GM12873 (cell line): ENCODE measurements around the gene OSGEPL1.

Experiments used
- TF ChIP-seq, protein P1 (sequence below): IDR thresholded peaks from 2 replicates; pipeline ENCODE4 v1.5.1; 2012; ENCODE audit warnings: low read depth, mild to moderate bottlenecking, moderate library complexity, low read length, control low read depth; ENCODE audit not compliant: insufficient read depth; ENCODE audit errors: missing control alignments

OSGEPL1 gene

DNA sequence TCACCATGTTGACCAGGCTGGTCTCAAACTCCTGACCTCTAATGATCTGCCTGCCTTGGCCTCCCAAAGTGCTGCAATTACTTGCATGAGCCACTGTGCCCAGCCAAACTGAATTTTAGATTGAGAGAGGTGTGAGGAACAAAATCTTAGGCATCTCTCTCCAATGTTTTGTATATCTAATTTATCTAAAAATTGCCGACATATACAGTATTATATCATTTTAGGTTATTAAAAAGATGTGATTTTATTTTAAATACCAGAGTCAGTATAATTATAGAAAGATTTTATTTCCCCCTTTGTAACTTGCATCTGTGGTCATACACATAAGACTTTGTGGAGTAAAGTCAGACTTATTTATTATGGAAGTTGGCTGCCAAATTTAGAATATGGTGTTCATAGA, 31.7 kb upstream of the OSGEPL1 start:
- TF ChIP-seq, protein P1, sequence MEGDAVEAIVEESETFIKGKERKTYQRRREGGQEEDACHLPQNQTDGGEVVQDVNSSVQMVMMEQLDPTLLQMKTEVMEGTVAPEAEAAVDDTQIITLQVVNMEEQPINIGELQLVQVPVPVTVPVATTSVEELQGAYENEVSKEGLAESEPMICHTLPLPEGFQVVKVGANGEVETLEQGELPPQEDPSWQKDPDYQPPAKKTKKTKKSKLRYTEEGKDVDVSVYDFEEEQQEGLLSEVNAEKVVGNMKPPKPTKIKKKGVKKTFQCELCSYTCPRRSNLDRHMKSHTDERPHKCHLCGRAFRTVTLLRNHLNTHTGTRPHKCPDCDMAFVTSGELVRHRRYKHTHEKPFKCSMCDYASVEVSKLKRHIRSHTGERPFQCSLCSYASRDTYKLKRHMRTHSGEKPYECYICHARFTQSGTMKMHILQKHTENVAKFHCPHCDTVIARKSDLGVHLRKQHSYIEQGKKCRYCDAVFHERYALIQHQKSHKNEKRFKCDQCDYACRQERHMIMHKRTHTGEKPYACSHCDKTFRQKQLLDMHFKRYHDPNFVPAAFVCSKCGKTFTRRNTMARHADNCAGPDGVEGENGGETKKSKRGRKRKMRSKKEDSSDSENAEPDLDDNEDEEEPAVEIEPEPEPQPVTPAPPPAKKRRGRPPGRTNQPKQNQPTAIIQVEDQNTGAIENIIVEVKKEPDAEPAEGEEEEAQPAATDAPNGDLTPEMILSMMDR, result no peak

DNA sequence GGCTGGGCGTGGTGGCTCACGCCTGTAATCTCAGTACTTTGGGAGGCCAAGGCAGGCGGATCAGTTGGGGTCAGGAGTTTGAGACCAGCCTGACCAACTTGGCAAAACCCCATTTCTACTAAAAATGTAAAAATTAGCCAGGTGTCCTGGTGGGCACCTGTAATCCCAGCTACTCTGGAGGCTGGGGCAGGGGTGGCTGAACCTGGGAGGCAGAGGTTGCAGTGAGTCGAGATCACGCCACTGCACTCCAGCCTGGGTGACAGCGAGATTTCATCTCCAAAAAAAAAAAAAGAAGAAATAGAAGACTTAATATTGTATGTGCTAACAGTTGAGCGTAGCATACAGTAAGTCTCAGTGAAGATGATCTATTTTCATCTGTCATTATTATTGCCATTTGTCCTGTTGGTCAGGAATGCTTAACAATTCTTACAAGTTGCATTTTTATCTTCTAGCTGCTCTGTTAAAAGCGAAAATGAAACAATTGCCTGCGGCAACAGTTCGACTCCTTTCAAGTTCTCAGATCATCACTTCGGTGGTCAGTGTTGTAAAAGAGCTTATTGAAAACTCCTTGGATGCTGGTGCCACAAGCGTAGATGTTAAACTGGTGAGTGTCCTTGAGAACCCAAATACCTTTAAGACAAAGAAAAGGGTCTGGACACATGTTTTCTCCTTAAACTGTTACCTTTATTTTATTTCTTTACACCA, 28.9 kb upstream of the OSGEPL1 start:
- TF ChIP-seq, protein P1, result no peak

GRCh38 chr2:189783927-189784867, 21.6 kb upstream of the OSGEPL1 start, which contains the start of the genes ORMDL1 and PMS1:
TSS of gene ORMDL1 (minus strand) at chr2:189784339. CDS start at chr2:189782595, 1,744 bp downstream.
TSS of gene PMS1 (plus strand) at chr2:189784450. CDS start at chr2:189791810, 7,360 bp downstream.
- TF ChIP-seq, protein P1, result no peak

DNA sequence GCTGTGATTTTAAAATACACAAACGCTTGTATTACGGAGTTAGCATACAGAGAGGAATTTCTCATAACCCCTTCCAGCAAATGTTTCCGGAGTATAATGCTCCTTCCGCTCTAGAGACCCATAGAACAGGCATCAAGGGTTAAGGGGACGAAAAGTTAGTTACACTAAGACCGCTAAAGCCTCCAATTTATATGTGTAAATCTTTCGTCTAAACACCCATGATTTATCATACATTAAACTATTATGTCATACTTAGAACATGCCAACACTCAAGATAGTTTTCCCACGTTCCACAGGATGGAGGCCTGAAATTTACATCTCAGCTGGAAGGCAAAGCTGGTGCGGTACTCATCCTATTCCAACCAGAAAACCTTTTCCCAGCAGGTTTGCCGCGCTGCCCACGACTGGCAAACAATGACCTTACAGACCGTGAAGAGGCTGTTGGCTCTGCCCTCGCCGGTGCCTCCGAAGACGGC, 20.9 kb upstream of the OSGEPL1 start:
- TF ChIP-seq, protein P1, result no peak

DNA sequence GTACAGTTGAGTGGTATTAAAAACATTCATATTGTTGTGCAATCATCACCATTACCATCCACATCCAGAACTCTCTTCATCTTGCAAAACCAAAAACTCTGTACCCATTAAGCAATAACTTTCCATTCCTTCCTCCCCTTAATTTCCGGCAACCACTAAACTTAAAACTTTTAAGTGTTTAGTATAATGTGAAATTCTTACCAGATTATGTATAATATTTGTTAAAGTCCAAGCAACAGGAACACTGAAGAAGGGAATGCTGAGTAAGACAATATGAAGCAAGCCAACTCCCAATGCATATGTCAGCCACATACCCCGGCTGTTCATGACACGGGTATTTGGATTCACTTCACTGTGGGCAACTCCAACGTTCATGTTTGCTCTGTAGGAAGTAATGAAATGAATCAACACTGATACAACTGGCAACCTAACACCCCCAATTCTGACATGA, 19.7 kb upstream of the OSGEPL1 start:
- TF ChIP-seq, protein P1, result no peak

- TF ChIP-seq, protein P1, result no peak
Observed at GRCh38 chr2:189772212-189772611, 9.6 kb upstream of the OSGEPL1 start.

DNA sequence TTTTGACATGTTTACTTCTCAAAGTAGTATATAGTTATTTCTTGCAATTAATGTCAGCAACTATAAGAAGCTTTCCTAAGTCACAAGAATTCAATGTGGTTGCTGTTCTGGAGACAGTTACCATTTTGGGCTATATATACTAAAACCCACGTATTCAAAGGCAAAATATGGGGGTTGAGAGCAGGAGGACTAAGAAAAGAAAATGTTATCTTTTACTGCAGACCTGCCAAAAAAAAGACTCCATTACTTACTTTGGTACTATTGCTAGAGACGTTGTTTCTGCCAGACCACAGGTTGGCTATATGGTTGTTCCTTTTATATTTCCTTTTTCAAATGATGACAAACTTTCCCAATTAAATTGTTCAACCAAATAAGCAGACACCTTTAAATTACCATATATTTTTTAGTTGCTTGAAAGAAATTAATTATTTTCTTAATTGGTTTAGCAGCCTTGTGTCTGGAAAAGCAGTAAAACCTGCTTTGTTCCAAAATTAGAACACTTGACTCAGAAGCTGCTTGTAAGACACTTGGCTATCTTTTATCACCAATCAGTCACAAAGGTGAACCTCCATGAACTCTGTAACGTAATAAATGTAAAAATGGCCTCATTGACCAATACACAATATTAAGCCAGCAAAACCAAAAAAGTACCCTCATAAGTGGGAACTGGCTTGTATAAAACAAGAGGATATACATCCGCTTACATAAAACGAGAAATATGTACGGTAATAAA, 8.2 kb upstream of the OSGEPL1 start:
- TF ChIP-seq, protein P1, result no peak
